HepG2 (cell line): ENCODE data around the gene LRP10. TPM values are rescaled to one million over a fixed set of nuclear protein-coding genes. Genes with fewer than 3 reads are reported as not detected.
"Not testable (repeated sequence)": the region's sequence is repeated elsewhere in the genome, so short reads cannot be mapped to it uniquely, and the experiment has no call there.

Experiments used
- ATF4 ChIP-seq, 2 experiments: fragments of 450-650 bp in 1 of 2; sonication (generic) in 1 of 2; formaldehyde crosslinking; IDR thresholded peaks; 2 replicates each; pipeline versions ENCODE4 v1.5.0 to v1.8.0; 2020 to 2022; ENCODE audit warnings: mild to moderate bottlenecking in 1 of 2, missing genetic modification reagents in 1 of 2
- GTF3A ChIP-seq: sonication (generic); formaldehyde crosslinking; conservative IDR thresholded peaks from 2 replicates; pipeline ENCODE4 v1.4.0; 2020; ENCODE audit warnings: mild to moderate bottlenecking, missing genetic modification reagents
- HMG20B ChIP-seq: conservative IDR thresholded peaks from 2 replicates; pipeline ENCODE4 v1.6.1; 2016; ENCODE audit warnings: missing genetic modification reagents, missing compliant biosample characterization
- KLF6 ChIP-seq: IDR thresholded peaks from 2 replicates; pipeline ENCODE4 v1.8.0; 2016; ENCODE audit warnings: missing biosample characterization, missing genetic modification reagents
- PHF5A ChIP-seq: IDR thresholded peaks from one replicate; pipeline ENCODE4 v1.6.1; 2018; ENCODE audit warnings: low read depth, missing genetic modification reagents; ENCODE audit not compliant: unreplicated experiment
- PPARG ChIP-seq: conservative IDR thresholded peaks from 2 replicates; pipeline ENCODE4 v1.6.1; 2016; ENCODE audit warnings: missing biosample characterization, missing genetic modification reagents
- PTBP1 ChIP-seq: fragments of 200-400 bp; formaldehyde crosslinking; IDR thresholded peaks from 2 replicates; pipeline ENCODE4 v1.6.1; 2018; ENCODE audit warnings: low read length, low read depth; ENCODE audit not compliant: poor library complexity, severe bottlenecking
- RFXANK ChIP-seq: IDR thresholded peaks from 2 replicates; pipeline ENCODE4 v1.6.1; 2016
- RFXAP ChIP-seq: sonication (generic); formaldehyde crosslinking; IDR thresholded peaks from 2 replicates; pipeline ENCODE4 v1.4.0; 2020; ENCODE audit warnings: missing genetic modification reagents, borderline replicate concordance
- SPEN ChIP-seq: sonication (generic); formaldehyde crosslinking; IDR thresholded peaks from 2 replicates; pipeline ENCODE4 v1.5.1; 2020; ENCODE audit warnings: low read depth, mild to moderate bottlenecking, missing genetic modification reagents
- TBP ChIP-seq: sonication (generic); formaldehyde crosslinking; IDR thresholded peaks from 2 replicates; pipeline ENCODE4 v1.5.0; 2020; ENCODE audit warnings: missing genetic modification reagents
- TCF12 ChIP-seq, 2 experiments: fragments of 450-650 bp in 1 of 2; sonication (generic) in 1 of 2; formaldehyde crosslinking in 1 of 2; IDR thresholded peaks; 2 replicates each; pipeline versions ENCODE4 v1.6.1 to v1.8.0; 2017 to 2022; ENCODE audit warnings: antibody characterized with exemption in 1 of 2, mild to moderate bottlenecking in 1 of 2, missing genetic modification reagents in 1 of 2, moderate library complexity in 1 of 2
- TOPORS ChIP-seq: sonication (generic); formaldehyde crosslinking; IDR thresholded peaks from 2 replicates; pipeline ENCODE4 v1.8.0; 2023; ENCODE audit warnings: mild to moderate bottlenecking, missing genetic modification reagents
- ZFP37 ChIP-seq: sonication (generic); formaldehyde crosslinking; IDR thresholded peaks from 2 replicates; pipeline ENCODE4 v1.4.0; 2020; ENCODE audit warnings: missing genetic modification reagents, borderline replicate concordance
- ZNF264 ChIP-seq: sonication (generic); formaldehyde crosslinking; IDR thresholded peaks from 2 replicates; pipeline ENCODE4 v1.4.0; 2020; ENCODE audit warnings: missing genetic modification reagents
- ZNF414 ChIP-seq: sonication (generic); formaldehyde crosslinking; IDR thresholded peaks from 2 replicates; pipeline ENCODE4 v1.5.0; 2020; ENCODE audit warnings: missing genetic modification reagents
- ZNF670 ChIP-seq: sonication (generic); formaldehyde crosslinking; IDR thresholded peaks from 2 replicates; pipeline ENCODE4 v1.8.0; 2022; ENCODE audit warnings: mild to moderate bottlenecking, missing genetic modification reagents, borderline replicate concordance
- ZSCAN20 ChIP-seq: sonication (generic); formaldehyde crosslinking; IDR thresholded peaks from 2 replicates; pipeline ENCODE4 v1.4.0; 2020; ENCODE audit warnings: missing genetic modification reagents, mild to moderate bottlenecking, borderline replicate concordance
- polyA plus RNA-seq, 8 experiments: library from polyadenylated mRNA; depleted of rRNA in 3 of 8; stranded (reverse) in 7 of 8; unstranded in 1 of 8; fragments of >200 nt; fragmentation: Illumina TruSeq in 4 of 8; extraction: Trizol in 4 of 8; gene quantifications; 2 replicates each; pipeline versions ENCODE4 v1.2.1 to v1.2.3, GENCODE V29; 2011 to 2016; ENCODE audit warnings: low read depth in 4 of 8, missing spikeins in 1 of 8, mixed read lengths in 1 of 8; ENCODE audit not compliant: insufficient read depth in 1 of 8
- total RNA-seq, 5 experiments: library from RNA; depleted of rRNA; stranded (reverse); fragments of >200 nt; fragmentation: Illumina TruSeq; extraction: Trizol; gene quantifications; 2 replicates each; pipeline ENCODE4 v1.2.3, GENCODE V29; 2016; ENCODE audit warnings: low read depth in 1 of 5
- TF ChIP-seq, protein P1 (sequence below): sonication (generic); formaldehyde crosslinking; IDR thresholded peaks from 2 replicates; pipeline ENCODE4 v1.8.1; 2023; ENCODE audit warnings: mild to moderate bottlenecking, missing genetic modification reagents
- TF ChIP-seq, protein P2 (sequence below): sonication (generic); formaldehyde crosslinking; IDR thresholded peaks from 2 replicates; pipeline ENCODE4 v1.4.0; 2020; ENCODE audit warnings: mild to moderate bottlenecking, missing genetic modification reagents

Gene LRP10
- total and polyA plus RNA-seq, 2 of the 13 experiments (the other 11 are each of a cell fraction or from before 2014, with no cell fraction given) = 16.9 to 45.2 TPM

- TF ChIP-seq, protein P1, sequence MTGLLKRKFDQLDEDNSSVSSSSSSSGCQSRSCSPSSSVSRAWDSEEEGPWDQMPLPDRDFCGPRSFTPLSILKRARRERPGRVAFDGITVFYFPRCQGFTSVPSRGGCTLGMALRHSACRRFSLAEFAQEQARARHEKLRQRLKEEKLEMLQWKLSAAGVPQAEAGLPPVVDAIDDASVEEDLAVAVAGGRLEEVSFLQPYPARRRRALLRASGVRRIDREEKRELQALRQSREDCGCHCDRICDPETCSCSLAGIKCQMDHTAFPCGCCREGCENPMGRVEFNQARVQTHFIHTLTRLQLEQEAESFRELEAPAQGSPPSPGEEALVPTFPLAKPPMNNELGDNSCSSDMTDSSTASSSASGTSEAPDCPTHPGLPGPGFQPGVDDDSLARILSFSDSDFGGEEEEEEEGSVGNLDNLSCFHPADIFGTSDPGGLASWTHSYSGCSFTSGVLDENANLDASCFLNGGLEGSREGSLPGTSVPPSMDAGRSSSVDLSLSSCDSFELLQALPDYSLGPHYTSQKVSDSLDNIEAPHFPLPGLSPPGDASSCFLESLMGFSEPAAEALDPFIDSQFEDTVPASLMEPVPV (CRISPR knock-in tag) = 0 out of 2 replicates have a peak, but pooled peaks have one; percentile 10
- TF ChIP-seq TBP (CRISPR knock-in tag) (peak; percentile 39; the same call in 1 of the 2 replicates), RFXANK (CRISPR knock-in tag) (0 out of 2 replicates have a peak, but pooled peaks have one; percentile 19), ATF4 (CRISPR knock-in tag; IDR thresholded peaks at IDR 0.05) (peak in 1 of 2 experiments; percentile 22; a peak in 1 of 4 replicates), ZSCAN20 (CRISPR knock-in tag) (peak; percentile 36; the same call in 1 of the 2 replicates), ZFP37 (0 out of 2 replicates have a peak, but pooled peaks have one; percentile 26), KLF6 (CRISPR knock-in tag) (peak; percentile 72; the same call in 1 of the 2 replicates), TCF12 (CRISPR knock-in tag; IDR thresholded peaks at IDR 0.05) (peak; percentile 29), HMG20B (CRISPR knock-in tag) (peak; percentile 50; the same call in 1 of the 2 replicates), ZNF414 (CRISPR knock-in tag) (0 out of 2 replicates have a peak, but pooled peaks have one; percentile 16), ZNF670 (CRISPR knock-in tag) (peak; percentile 81; the same call in 1 of the 2 replicates), TOPORS (CRISPR knock-in tag) (peak; percentile 5; the same call in 1 of the 2 replicates), GTF3A (CRISPR knock-in tag) (0 out of 2 replicates have a peak, but pooled peaks have one; percentile 3), RFXAP (CRISPR knock-in tag) (peak; percentile 21; the same call in 1 of the 2 replicates), ZNF264 (CRISPR knock-in tag) (peak; percentile 40; the same call in 1 of the 2 replicates), SPEN (CRISPR knock-in tag) (peak; percentile 32), PTBP1 (peak; percentile 9), PPARG (CRISPR knock-in tag) (0 out of 2 replicates have a peak, but pooled peaks have one; percentile 6), PHF5A (CRISPR knock-in tag) (peak; percentile 14)
- TF ChIP-seq TCF12 (IDR thresholded peaks at IDR 0.05) = not testable (repeated sequence)
- TF ChIP-seq, protein P2, sequence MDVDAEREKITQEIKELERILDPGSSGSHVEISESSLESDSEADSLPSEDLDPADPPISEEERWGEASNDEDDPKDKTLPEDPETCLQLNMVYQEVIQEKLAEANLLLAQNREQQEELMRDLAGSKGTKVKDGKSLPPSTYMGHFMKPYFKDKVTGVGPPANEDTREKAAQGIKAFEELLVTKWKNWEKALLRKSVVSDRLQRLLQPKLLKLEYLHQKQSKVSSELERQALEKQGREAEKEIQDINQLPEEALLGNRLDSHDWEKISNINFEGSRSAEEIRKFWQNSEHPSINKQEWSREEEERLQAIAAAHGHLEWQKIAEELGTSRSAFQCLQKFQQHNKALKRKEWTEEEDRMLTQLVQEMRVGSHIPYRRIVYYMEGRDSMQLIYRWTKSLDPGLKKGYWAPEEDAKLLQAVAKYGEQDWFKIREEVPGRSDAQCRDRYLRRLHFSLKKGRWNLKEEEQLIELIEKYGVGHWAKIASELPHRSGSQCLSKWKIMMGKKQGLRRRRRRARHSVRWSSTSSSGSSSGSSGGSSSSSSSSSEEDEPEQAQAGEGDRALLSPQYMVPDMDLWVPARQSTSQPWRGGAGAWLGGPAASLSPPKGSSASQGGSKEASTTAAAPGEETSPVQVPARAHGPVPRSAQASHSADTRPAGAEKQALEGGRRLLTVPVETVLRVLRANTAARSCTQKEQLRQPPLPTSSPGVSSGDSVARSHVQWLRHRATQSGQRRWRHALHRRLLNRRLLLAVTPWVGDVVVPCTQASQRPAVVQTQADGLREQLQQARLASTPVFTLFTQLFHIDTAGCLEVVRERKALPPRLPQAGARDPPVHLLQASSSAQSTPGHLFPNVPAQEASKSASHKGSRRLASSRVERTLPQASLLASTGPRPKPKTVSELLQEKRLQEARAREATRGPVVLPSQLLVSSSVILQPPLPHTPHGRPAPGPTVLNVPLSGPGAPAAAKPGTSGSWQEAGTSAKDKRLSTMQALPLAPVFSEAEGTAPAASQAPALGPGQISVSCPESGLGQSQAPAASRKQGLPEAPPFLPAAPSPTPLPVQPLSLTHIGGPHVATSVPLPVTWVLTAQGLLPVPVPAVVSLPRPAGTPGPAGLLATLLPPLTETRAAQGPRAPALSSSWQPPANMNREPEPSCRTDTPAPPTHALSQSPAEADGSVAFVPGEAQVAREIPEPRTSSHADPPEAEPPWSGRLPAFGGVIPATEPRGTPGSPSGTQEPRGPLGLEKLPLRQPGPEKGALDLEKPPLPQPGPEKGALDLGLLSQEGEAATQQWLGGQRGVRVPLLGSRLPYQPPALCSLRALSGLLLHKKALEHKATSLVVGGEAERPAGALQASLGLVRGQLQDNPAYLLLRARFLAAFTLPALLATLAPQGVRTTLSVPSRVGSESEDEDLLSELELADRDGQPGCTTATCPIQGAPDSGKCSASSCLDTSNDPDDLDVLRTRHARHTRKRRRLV (CRISPR knock-in tag) = 0 out of 2 replicates have a peak, but pooled peaks have one; percentile 40
Observed at GRCh38 chr14:22829076-22829660, 42.4 kb upstream of the LRP10 start (continued).
